ENCODE data around the gene KIF2C. TPM values are rescaled to one million over a fixed set of nuclear protein-coding genes. Genes with fewer than 3 reads are reported as not detected.

Gene KIF2C
- polyA plus RNA-seq, 1 of the 3 experiments (the other 2 are of a cell fraction) = 20.7 TPM

- Histone ChIP-seq H4K20me1 (ENCODE audit: insufficient read depth) (peaks cover 3% of the 10 kb centered on the region; the same call in 1 of the 2 replicates), H3K9me2 (no peaks in the 10 kb centered on the region), H3K36me3 (replicated peaks in 1 of 2; ENCODE audit: control insufficient read depth in 1 of 2, insufficient read depth in 2 of 2, low read length in 1 of 2) (peaks cover 30 to 40% of the 10 kb centered on the region in 2 experiments), H3K4me1 (ENCODE audit: control insufficient read depth in 1 of 2, insufficient read depth in 2 of 2, low read depth in 1 of 2, low read length in 1 of 2) (peaks cover 54 to 82% of the 10 kb centered on the region in 2 experiments; a peak in 3 of 4 replicates), H3K27me3 (ENCODE audit: insufficient read depth) (no peaks in the 10 kb centered on the region), H3K4me3 (ENCODE audit: low read depth in 2 of 2, low read length in 1 of 2) (peak within 1 kb of the TSS; percentile 43 to 54), H3K79me2 (ENCODE audit: insufficient read depth) (peaks cover 67% of the 10 kb centered on the region), H3F3A (replicated peaks; ENCODE audit: insufficient read depth) (peaks cover 68% of the 10 kb centered on the region), H2AFZ (ENCODE audit: low read depth) (no peak within 1 kb of the TSS), H3K4me2 (peak within 1 kb of the TSS; percentile 76), H3K9me3 (no peaks in the 10 kb centered on the region), H3K27ac (ENCODE audit: low read depth in 2 of 2, low read length in 1 of 2) (peak within 1 kb of the TSS; percentile 94 to 100), H3K9ac (peak within 1 kb of the TSS; percentile 94)
- ChIA-PET CTCF (interaction anchor here (0.6 to 2.4 kb wide), 8 partner anchors 8 to 202 kb away, joined by 3 to 11 read pairs (median 4); partner anchors contain the start of genes HECTD3, PLK3 and RPS8), POLR2A (interaction anchor here (0.9 to 3.2 kb wide), 6 partner anchors 9 to 178 kb away, joined by 3 to 29 read pairs (median 11); partner anchors contain the start of genes EIF2B3, PLK3 and RPS8)
- TF ChIP-seq ZBTB33 (IDR thresholded peaks at IDR 0.05; ENCODE audit: borderline replicate concordance, low read depth) (no peak), USF1 (IDR thresholded peaks at IDR 0.05; ENCODE audit: borderline replicate concordance, low read depth) (no peak), MXI1 (IDR thresholded peaks at IDR 0.05; ENCODE audit: low read depth, low read length) (0 out of 2 replicates have a peak, but pooled peaks have one; percentile 38), SMC3 (IDR thresholded peaks at IDR 0.05; ENCODE audit: low read depth, low read length) (0 out of 2 replicates have a peak, but pooled peaks have one; percentile 8), MEF2A (IDR thresholded peaks at IDR 0.05; ENCODE audit: borderline replicate concordance, low read depth) (no peak)
- peak; percentile 93 for DNase-seq
- WGBS (ENCODE audit: low lambda C conversion rate) = 25% methylated on average over 19 of the region's 23 CpGs
These were observed 68.7 kb downstream of the KIF2C start, which contains the start of gene BTBD19 for GRCh38 chr1:44808063-44808937. Gene BTBD19 (plus strand): TSS chr1:44808523. CDS start chr1:44808821, 298 bp downstream.

GRCh38 chr1:44808938-44809917, 69.6 kb downstream of the KIF2C start:
- Histone ChIP-seq H3K36me3 (replicated peaks in 1 of 2; ENCODE audit: control insufficient read depth in 1 of 2, insufficient read depth in 2 of 2, low read length in 1 of 2) (peaks cover 20 to 34% of the 10 kb centered on the region in 2 experiments), H3K27ac (ENCODE audit: low read depth in 2 of 2, low read length in 1 of 2) (peak overlapping the region; percentile 94 to 100), H3K9me2 (no peaks in the 10 kb centered on the region), H3K27me3 (ENCODE audit: insufficient read depth) (no peaks in the 10 kb centered on the region), H3K9ac (peak overlapping the region; percentile 94), H3K9me3 (no peaks in the 10 kb centered on the region), H3K4me1 (ENCODE audit: control insufficient read depth in 1 of 2, insufficient read depth in 2 of 2, low read depth in 1 of 2, low read length in 1 of 2) (peaks cover 56 to 85% of the 10 kb centered on the region in 2 experiments; a peak in 3 of 4 replicates), H3K79me2 (ENCODE audit: insufficient read depth) (peaks cover 58% of the 10 kb centered on the region), H2AFZ (ENCODE audit: low read depth) (no peak overlapping the region), H3K4me3 (ENCODE audit: low read depth in 2 of 2, low read length in 1 of 2) (peak overlapping the region; percentile 43 to 54), H3K4me2 (peak overlapping the region; percentile 76), H3F3A (replicated peaks; ENCODE audit: insufficient read depth) (peaks cover 67% of the 10 kb centered on the region), H4K20me1 (ENCODE audit: insufficient read depth) (no peaks in the 10 kb centered on the region)
- WGBS (ENCODE audit: low lambda C conversion rate) = 55% methylated on average over 6 of the region's 6 CpGs
- CTCF ChIA-PET = interaction anchor here (0.6 to 2.4 kb wide), 7 partner anchors 9 to 202 kb away, joined by 3 to 11 read pairs (median 4); partner anchors contain the start of genes HECTD3, PLK3 and RPS8
- no peak for DNase-seq
- TF ChIP-seq MXI1 (IDR thresholded peaks at IDR 0.05; ENCODE audit: low read depth, low read length) (no peak), GABPA (IDR thresholded peaks at IDR 0.05; ENCODE audit: low read depth) (peak; percentile 13; the same call in 1 of the 2 replicates)
- POLR2A ChIA-PET = interaction anchor here (1.0 to 3.2 kb wide), 6 partner anchors 9 to 177 kb away, joined by 3 to 29 read pairs (median 11); partner anchors contain the start of genes EIF2B3, PLK3 and RPS8
